A673 (cell line): Measurements from ENCODE around the gene PRMT7.

ENCODE experiments used
- CTCF ChIP-seq: fragments of 300-800, 200-600 bp; sonication (generic); conservative IDR thresholded peaks from 2 replicates; pipeline ENCODE4 v1.5.1; 2017; ENCODE audit warnings: low read depth, mild to moderate bottlenecking, antibody characterized with exemption, low read length, moderate library complexity, mixed read lengths
- EZH2 ChIP-seq: fragments of 200-600 bp; sonication (generic); IDR thresholded peaks from 2 replicates; pipeline ENCODE4 v1.6.1; 2017; ENCODE audit warnings: borderline replicate concordance, low read depth, mild to moderate bottlenecking, mixed read lengths, antibody characterized with exemption, low read length; ENCODE audit not compliant: poor library complexity, severe bottlenecking

- TF ChIP-seq CTCF (no peak), EZH2 (no peak)
Observed at GRCh38 chr16:68345958-68346635, 35.3 kb downstream of the PRMT7 start.
